ENCODE measurements around the gene SHB.

The SHB gene

DNA sequence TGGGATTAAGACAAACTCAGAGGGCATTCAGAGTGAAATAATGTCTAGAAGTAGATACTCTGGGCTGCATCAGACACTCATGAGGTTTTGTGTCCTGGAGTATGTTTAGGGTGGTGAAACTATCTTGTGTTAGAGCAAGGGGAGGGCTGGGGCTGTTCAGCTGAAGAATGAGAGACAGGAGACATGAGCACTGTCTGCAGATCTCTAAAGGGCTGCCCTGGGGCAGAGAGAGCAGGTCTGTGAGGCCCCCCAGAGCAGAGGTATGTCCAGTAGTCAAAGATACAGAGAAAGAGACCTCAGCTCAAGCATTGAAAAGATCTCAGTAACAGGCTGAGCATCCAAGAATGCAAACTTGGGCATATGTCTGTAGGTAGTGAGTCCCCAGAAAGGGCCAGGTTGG is 45.9 kb upstream of the SHB start:
- Histone ChIP-seq H3K9ac (ENCODE audit: low read length) (no peak overlapping the region), H3K27me3 (replicated peaks; ENCODE audit: insufficient read depth, low read length) (no peaks in the 10 kb centered on the region), H3K79me2 (ENCODE audit: low read length) (no peaks in the 10 kb centered on the region), H3K27ac (ENCODE audit: low read length) (no peak overlapping the region), H3K9me3 (replicated peaks; ENCODE audit: insufficient read depth, low read length) (no peaks in the 10 kb centered on the region), H3K36me3 (replicated peaks; ENCODE audit: insufficient read depth, low read length) (no peaks in the 10 kb centered on the region), H4K20me1 (ENCODE audit: insufficient read depth, low read length) (no peaks in the 10 kb centered on the region), H3K4me1 (ENCODE audit: low read length) (no peaks in the 10 kb centered on the region), H3K4me3 (ENCODE audit: low read length) (no peak overlapping the region), H3K9me2 (replicated peaks; ENCODE audit: insufficient read depth, low read length) (no peaks in the 10 kb centered on the region), H2AFZ (ENCODE audit: low read length) (no peak overlapping the region), H3F3A (ENCODE audit: insufficient read depth, low read length) (no peaks in the 10 kb centered on the region), H3K4me2 (ENCODE audit: low read depth, low read length) (no peak overlapping the region)
- TF ChIP-seq EZH2phosphoT487 (IDR thresholded peaks at IDR 0.05; ENCODE audit: low read length) = no peak
- no peak for TF ChIP-seq EZH2 (optimal IDR thresholded peaks at IDR 0.05; ENCODE audit: low read depth, low read length)
- TF ChIP-seq, protein P1, sequence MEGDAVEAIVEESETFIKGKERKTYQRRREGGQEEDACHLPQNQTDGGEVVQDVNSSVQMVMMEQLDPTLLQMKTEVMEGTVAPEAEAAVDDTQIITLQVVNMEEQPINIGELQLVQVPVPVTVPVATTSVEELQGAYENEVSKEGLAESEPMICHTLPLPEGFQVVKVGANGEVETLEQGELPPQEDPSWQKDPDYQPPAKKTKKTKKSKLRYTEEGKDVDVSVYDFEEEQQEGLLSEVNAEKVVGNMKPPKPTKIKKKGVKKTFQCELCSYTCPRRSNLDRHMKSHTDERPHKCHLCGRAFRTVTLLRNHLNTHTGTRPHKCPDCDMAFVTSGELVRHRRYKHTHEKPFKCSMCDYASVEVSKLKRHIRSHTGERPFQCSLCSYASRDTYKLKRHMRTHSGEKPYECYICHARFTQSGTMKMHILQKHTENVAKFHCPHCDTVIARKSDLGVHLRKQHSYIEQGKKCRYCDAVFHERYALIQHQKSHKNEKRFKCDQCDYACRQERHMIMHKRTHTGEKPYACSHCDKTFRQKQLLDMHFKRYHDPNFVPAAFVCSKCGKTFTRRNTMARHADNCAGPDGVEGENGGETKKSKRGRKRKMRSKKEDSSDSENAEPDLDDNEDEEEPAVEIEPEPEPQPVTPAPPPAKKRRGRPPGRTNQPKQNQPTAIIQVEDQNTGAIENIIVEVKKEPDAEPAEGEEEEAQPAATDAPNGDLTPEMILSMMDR (IDR thresholded peaks at IDR 0.05; ENCODE audit: low read length) = no peak
- DNase-seq = no peak

DNA sequence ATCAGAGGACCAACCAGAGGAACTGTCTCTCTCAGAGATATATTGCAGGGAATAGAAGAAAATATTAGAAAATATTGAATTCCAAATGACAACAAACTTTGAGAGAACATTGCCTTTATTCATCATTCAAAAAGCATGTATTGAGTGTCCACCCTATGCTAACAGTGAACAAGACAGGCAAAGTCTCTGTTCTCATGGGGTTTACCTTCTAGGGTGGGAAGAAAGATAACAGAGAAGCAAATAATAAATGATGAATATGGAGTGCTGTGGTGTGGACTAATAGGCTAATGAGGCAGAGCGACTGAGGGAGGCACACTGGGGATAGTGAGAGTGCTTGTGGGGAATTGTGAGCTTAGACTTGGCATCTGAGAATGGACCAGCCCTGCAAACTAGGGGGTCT is 43.4 kb upstream of the SHB start:
- Histone ChIP-seq H3K79me2 (ENCODE audit: low read length) (no peaks in the 10 kb centered on the region), H4K20me1 (ENCODE audit: insufficient read depth, low read length) (no peaks in the 10 kb centered on the region), H3K4me3 (ENCODE audit: low read length) (no peak overlapping the region), H3K4me2 (ENCODE audit: low read depth, low read length) (no peak overlapping the region), H3K4me1 (ENCODE audit: low read length) (no peaks in the 10 kb centered on the region), H3K9me2 (replicated peaks; ENCODE audit: insufficient read depth, low read length) (no peaks in the 10 kb centered on the region), H3K9me3 (replicated peaks; ENCODE audit: insufficient read depth, low read length) (no peaks in the 10 kb centered on the region), H3K27me3 (replicated peaks; ENCODE audit: insufficient read depth, low read length) (no peaks in the 10 kb centered on the region), H3K27ac (ENCODE audit: low read length) (no peak overlapping the region), H3F3A (ENCODE audit: insufficient read depth, low read length) (no peaks in the 10 kb centered on the region), H3K9ac (ENCODE audit: low read length) (no peak overlapping the region), H2AFZ (ENCODE audit: low read length) (no peak overlapping the region), H3K36me3 (replicated peaks; ENCODE audit: insufficient read depth, low read length) (no peaks in the 10 kb centered on the region)
- DNase-seq = no peak
- TF ChIP-seq EZH2phosphoT487 (IDR thresholded peaks at IDR 0.05; ENCODE audit: low read length) (no peak), EZH2 (optimal IDR thresholded peaks at IDR 0.05; ENCODE audit: low read depth, low read length) (no peak)
- TF ChIP-seq, protein P1 (IDR thresholded peaks at IDR 0.05; ENCODE audit: low read length) = no peak

DNA sequence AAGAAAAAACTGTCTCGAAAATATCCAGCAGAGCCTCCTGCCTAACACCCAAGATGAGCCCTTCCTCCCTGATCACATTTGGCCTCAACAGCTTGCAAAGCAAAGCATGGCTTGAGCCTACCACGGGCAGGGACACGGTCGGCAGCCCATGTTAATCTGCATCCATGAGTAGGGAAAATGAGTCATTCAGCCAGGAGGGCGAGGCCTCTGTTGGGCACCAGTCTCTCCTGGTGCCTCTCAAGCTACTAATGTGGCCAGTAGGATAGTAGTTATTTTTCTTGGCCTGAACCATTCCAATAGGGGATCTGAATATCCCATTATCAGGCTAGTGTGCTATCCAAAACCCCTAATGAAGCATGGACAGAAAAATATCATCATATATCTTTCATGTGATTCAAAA is 43.0 kb upstream of the SHB start:
- H3K9me3 ChIP-seq (replicated peaks; ENCODE audit: insufficient read depth, low read length) = no peaks in the 10 kb centered on the region
- H3K4me3 ChIP-seq (ENCODE audit: low read length) = no peak overlapping the region
- H4K20me1 ChIP-seq (ENCODE audit: insufficient read depth, low read length) = no peaks in the 10 kb centered on the region
- no peaks in the 10 kb centered on the region for H3K36me3 ChIP-seq (replicated peaks; ENCODE audit: insufficient read depth, low read length)
- no peaks in the 10 kb centered on the region for H3F3A ChIP-seq (ENCODE audit: insufficient read depth, low read length)
- H3K27me3 ChIP-seq (replicated peaks; ENCODE audit: insufficient read depth, low read length) = no peaks in the 10 kb centered on the region
- H3K4me1 ChIP-seq (ENCODE audit: low read length) = no peaks in the 10 kb centered on the region
- H3K9ac ChIP-seq (ENCODE audit: low read length) = no peak overlapping the region
- TF ChIP-seq, protein P1 (IDR thresholded peaks at IDR 0.05; ENCODE audit: low read length) = no peak
- TF ChIP-seq EZH2 (optimal IDR thresholded peaks at IDR 0.05; ENCODE audit: low read depth, low read length) (no peak), EZH2phosphoT487 (IDR thresholded peaks at IDR 0.05; ENCODE audit: low read length) (no peak)
- H3K9me2 ChIP-seq (replicated peaks; ENCODE audit: insufficient read depth, low read length) = no peaks in the 10 kb centered on the region
- H3K27ac ChIP-seq (ENCODE audit: low read length) = no peak overlapping the region
- H2AFZ ChIP-seq (ENCODE audit: low read length) = no peak overlapping the region
- no peaks in the 10 kb centered on the region for H3K79me2 ChIP-seq (ENCODE audit: low read length)
- DNase-seq = no peak
- H3K4me2 ChIP-seq (ENCODE audit: low read depth, low read length) = no peak overlapping the region
